Activated T-helper 1 cell treated with anti-CD3 and anti-CD28 coated beads, Interleukin-12 subunit alpha, Interleukin-12 subunit beta, Interleukin-2, Interleukin-4 antibody, amounts not matched to agents 30 ng/mL and 10 ng/mL and 1 ng/mL, durations not matched to agents 14 hours and 24 hours and 36 hours (primary cell): ENCODE results near the gene TFF2. TPM values are rescaled to one million over a fixed set of nuclear protein-coding genes. Genes with fewer than 3 reads are reported as not detected.

Source experiments
- DNase-seq: peaks from one replicate; pipeline ENCODE4 v3.0.0; 2021; ENCODE audit warnings: low spot score
- H3K27ac Mint-ChIP-seq: one replicate; pipeline ENCODE4 v1.8.0; 2021; ENCODE audit warnings: mild to moderate bottlenecking, mixed read lengths
- H3K27me3 Mint-ChIP-seq: one replicate; pipeline ENCODE4 v1.8.0; 2022; ENCODE audit warnings: mild to moderate bottlenecking, moderate library complexity, mixed read lengths; ENCODE audit not compliant: insufficient read depth
- H3K36me3 Mint-ChIP-seq: one replicate; pipeline ENCODE4 v1.8.0; 2021; ENCODE audit warnings: low read depth, mixed read lengths
- H3K4me1 Mint-ChIP-seq: one replicate; pipeline ENCODE4 v1.8.0; 2021; ENCODE audit warnings: low read depth, mixed read lengths
- H3K4me3 Mint-ChIP-seq: one replicate; pipeline ENCODE4 v1.8.0; 2021; ENCODE audit warnings: mild to moderate bottlenecking, moderate library complexity, mixed read lengths
- H3K9me3 Mint-ChIP-seq: one replicate; pipeline ENCODE4 v1.8.0; 2021; ENCODE audit warnings: mixed read lengths
- intact Hi-C: fragments of 100-400 bp; cut with micrococcal nuclease; formaldehyde crosslinking; loops from one replicate; pipeline ENCODE4 v1.15.1; 2024
- total RNA-seq: library from RNA; stranded (reverse); gene quantifications from 2 replicates; pipeline ENCODE4 v1.2.3, GENCODE V29; 2022

The TFF2 gene
- total RNA-seq, 1 donor from 2014 or later = not detected

- Mint-ChIP-seq H3K27ac (no peak overlapping the region), H3K27me3 (no peaks in the 10 kb centered on the region), H3K36me3 (peaks cover 11% of the 10 kb centered on the region), H3K4me1 (peaks cover 15% of the 10 kb centered on the region), H3K4me3 (no peak overlapping the region), H3K9me3 (no peaks in the 10 kb centered on the region)
- intact Hi-C loops = no loop called here
- DNase-seq = no peak
These were observed 54.3 kb downstream of the TFF2 start for GRCh38 chr21:42296501-42296900.

Other genes with a start within 250 kb of the TFF2 start
- 9.3 and 10.2 TPM in 2 replicates for gene ABCG1, start 131.9 kb downstream of the TFF2 start, total RNA-seq
- not detected in 2 replicates for gene TFF3, start 35.6 kb downstream of the TFF2 start, total RNA-seq
- gene TFF1, start 15.5 kb upstream of the TFF2 start, total RNA-seq = not detected in 2 replicates
- 33.7 and 41.3 TPM in 2 replicates for gene TMPRSS3, start 45.1 kb upstream of the TFF2 start, total RNA-seq
- gene UBASH3A, start 52.9 kb upstream of the TFF2 start, total RNA-seq = 69.1 and 70.8 TPM in 2 replicates
- not detected in 2 replicates for gene RSPH1, start 145.2 kb upstream of the TFF2 start, total RNA-seq
- gene SLC37A1, start 162.9 kb upstream of the TFF2 start, total RNA-seq = 21.9 and 25.0 TPM in 2 replicates